Activated naive CD8-positive, alpha-beta T cell treated with anti-CD3 and anti-CD28 coated beads, Interleukin-2, amount 50 U/mL, for 16 hours (primary cell): ENCODE measurements around the gene KIF5A.

Experiments
- DNase-seq: peaks from one replicate; pipeline ENCODE4 v3.0.0-alpha.2; 2020; ENCODE audit warnings: low read depth, low spot score

The KIF5A gene

DNA sequence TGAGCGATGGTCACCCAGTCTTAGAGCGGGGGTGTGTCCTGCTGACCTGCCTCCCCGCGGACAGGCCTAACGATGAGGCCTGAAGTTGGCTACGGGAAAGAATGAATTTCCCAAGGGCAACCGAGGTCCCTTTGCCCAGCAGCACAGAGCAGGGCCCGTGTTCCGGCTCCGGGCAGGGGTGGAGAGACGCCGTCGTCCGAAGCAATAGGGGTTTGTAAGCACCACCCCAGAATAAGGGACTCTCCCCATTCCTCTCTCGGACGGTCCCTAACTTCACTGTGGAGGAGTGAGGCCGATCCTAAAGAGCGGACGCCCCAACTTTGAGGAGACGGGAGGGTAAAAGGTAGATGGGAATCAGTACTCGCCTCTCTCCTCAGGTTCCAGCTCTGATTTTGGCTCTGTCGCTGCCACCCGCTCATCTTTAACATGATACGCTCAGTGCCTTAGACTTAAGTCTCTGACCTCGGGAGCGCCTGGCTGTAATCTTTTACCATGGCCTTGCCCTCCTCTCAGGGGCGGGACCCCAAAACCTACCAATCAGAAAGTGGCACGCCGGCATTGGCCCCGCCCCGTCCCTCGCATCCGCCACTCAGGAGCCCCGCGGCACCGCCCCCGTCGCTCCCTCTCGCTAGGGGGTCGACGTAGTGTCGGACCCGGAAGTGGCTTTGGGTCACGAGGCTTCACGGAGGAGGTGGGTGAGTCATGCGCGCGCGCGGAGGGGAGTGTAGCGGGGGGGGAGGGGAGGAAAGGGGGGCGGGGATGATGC, 29.6 kb upstream of the KIF5A start, which contains the start of gene DDIT3:
TSS of gene DDIT3 (minus strand) at position 462 of the 766 bp plus-strand sequence. CDS start 3,108 bp downstream, outside the sequence.
- peak; percentile 99 for DNase-seq

- DNase-seq = no peak
Observed at GRCh38 chr12:57521525-57522010, 28.3 kb upstream of the KIF5A start.

DNA sequence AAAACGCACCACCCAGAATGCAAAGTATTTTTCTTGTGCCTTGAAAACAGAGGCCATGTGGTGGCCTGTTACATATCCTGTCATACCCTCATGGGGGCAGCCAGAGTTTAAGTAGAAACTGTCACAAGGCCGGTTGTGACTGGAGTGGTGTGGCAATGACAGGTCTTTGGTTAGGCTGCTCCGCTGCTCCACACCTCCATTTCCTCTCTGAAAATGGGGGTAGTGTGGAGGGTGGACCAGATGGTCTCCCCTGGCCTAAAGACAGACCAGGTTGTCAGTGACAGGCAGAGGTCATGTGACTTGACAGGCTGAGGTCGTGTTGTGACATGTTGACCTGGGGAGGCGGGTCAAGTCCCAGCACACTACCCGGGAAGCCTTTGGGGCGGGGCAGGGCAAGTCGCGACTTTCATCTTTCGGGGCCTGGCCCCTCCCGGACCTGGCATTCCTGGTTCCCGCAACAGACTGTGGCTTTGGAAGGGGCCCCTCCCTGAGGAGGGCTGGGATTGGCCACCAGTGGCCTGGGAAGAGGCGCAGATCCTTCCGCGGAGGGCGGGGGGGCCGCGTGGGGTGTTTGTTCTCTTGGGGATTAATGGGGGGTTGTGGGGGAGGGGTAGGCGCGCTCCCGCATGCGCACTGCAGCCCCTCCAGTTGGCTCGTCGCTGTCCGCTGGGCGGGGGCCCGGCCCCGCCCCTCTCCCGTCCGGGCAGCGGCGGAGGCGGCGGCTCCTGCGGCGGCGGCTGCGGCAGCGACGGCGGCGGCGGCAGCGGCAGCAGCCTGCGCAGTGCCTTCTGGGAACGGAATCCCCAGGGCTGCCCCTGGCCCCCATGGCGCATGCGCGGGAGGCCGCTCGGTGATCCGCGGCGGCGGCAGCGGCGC, 27.6 kb upstream of the KIF5A start, which contains the start of gene MBD6:
TSS of gene MBD6 (plus strand) at position 814 of the 876 bp plus-strand sequence. CDS start 1,480 bp downstream, outside the sequence.
- DNase-seq = peak; percentile 72

DNA sequence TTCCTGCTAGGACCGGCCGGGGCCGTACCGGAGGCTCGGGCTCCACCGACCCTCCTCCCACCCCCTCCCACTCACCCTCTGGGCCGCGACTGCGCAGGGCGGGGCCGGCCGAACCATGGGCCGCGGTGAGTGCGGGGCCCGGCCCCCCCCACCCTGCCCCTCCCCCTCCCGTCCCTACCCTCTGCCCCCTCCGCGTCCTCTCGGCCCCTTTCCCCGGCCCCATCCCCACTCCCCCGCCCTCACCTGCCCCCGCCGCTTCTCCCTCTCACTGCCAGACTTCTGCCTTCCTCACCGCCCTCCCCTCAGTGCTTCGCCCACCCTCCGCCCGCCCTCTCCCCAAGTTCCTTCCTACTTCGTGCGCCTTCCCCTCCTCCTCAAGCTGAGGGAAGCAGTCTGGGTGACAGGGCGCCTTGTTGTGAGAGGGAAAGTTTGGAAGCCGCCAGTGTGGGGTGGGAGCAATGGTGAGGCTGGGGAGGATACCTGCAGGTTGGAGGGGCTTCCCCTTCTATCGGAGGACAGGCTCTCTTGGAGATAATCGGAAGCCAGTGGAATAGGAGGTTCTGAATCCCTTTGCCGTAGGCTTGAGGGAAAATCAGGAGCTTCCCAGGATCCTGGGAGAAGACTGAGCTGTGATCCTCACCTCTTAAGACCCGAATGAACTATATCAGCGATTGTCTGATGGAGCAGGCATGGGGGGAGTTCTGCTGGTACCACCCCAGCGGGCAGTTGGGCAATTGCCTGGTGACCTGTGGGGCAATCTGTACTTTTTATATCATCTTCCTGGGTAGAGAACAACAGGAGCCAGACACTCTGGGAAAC, 26.7 kb upstream of the KIF5A start:
- no peak for DNase-seq

DNA sequence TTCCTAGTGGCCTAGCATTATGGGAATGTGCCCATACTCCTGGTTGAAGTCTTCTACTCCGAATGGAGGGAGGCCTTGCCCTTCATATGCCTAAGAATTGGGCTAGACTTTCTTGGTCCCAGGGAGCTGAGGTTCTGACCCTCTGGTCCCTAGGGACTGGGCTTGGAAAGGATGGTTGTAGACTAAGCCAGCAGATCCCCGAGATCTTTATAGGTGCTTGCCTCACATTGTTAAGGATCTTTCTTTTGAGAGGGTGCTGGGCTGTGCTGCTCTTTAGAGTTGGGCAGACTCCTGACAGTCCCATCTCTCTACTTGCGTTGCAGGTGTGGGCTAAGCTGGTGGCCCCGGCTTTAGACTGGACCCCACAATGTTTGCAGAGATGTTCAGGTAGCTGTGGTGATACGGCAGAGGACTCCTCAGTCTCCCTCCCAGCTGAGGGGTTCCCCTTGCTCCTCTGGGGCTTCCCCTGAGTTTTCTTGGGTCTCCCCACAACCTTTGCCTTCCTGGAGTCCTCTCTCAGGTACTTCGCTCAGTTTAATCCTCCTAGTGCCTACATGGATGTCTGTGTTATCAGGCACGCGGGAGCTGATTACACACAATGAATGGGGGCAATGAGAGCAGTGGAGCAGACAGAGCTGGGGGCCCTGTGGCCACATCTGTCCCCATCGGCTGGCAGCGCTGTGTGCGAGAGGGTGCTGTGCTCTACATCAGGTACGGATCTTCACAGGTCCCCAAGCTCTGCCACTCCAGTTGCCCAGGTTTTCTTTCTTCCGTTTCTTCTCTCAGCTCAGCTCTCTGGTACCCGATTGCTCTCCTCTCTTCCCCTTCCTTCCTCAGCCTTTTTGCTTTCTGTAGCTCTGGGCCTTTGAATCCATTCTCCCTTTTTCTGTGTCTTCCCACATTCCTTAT, 25.9 kb upstream of the KIF5A start:
- no peak for DNase-seq

DNA sequence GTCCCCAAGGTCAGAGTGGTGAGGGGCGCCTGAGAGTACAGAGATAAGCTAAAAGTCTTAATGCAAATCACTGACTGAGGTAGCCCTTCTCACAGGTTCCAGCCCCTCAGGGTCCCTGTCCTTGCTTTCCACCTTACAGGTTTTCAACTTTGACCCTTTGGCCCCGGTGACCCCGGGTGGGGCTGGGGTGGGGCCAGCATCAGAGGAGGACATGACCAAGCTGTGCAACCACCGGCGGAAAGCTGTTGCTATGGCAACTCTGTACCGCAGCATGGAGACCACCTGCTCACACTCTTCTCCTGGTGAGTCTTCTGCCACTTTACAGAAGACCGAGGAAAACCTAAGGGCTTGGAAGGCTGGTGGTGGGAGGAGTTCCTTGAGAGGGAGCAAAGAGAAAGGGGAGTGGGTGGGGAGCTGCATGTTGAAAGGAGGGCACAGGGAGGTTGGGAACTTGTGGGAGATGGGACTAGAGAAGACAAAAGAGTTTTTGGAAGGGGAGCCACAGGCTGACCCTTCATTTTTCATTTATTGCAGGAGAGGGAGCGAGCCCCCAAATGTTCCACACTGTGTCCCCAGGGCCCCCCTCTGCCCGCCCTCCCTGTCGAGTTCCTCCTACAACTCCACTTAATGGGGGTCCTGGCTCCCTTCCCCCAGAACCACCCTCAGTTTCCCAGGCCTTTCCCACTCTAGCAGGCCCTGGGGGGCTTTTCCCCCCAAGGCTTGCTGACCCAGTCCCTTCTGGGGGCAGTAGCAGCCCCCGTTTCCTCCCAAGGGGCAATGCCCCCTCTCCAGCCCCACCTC, 24.8 kb upstream of the KIF5A start:
- no peak for DNase-seq

DNA sequence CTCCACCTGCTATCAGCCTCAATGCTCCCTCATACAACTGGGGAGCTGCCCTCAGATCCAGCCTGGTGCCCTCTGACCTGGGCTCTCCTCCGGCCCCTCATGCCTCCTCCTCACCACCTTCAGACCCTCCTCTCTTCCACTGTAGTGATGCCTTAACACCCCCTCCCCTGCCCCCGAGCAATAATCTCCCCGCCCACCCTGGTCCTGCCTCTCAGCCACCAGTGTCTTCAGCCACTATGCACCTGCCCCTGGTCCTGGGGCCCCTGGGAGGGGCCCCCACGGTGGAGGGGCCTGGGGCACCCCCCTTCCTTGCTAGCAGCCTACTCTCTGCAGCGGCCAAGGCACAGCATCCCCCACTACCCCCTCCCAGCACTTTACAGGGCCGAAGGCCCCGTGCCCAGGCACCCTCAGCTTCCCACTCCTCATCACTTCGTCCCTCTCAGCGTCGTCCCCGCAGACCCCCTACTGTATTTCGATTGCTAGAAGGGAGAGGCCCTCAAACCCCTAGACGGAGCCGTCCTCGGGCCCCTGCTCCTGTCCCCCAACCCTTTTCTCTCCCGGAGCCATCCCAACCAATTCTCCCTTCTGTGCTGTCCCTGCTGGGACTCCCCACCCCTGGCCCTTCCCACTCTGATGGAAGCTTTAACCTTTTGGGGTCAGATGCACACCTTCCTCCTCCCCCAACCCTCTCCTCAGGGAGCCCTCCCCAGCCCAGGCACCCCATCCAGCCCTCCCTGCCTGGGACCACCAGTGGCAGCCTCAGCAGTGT, 24.0 kb upstream of the KIF5A start:
- no peak for DNase-seq

- DNase-seq = no peak
Observed at GRCh38 chr12:57526477-57527126, 23.2 kb upstream of the KIF5A start.

DNA sequence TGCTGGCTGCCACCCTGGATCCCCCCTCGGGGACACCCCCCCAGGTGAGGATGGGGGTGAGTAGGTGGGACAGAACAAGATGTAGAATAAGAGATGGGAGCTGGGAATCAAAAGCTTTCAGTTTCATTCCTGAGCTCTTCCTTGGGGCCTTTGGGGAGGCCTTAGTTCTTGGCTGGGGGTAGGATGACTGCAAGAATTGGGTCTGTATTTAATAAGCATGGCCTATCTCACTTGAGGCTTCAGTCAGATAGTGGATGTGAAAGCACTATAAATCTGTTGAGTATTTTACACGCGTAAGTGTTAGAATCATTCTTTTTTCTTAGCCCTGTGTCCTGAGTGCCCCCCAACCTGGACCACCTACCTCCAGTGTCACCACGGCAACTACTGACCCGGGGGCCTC, 22.7 kb upstream of the KIF5A start:
- DNase-seq = no peak

DNA sequence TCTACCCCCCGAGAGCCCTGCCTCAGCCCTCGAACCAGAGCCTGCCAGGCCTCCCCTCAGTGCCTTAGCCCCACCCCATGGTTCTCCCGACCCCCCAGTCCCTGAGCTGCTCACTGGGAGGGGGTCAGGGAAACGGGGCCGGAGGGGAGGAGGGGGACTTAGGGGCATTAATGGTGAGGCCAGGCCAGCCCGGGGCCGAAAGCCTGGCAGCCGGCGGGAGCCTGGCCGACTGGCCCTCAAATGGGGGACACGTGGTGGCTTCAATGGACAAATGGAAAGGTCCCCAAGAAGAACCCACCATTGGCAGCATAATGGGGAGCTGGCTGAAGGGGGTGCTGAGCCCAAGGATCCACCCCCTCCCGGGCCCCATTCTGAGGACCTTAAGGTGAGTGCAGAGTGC, 21.7 kb upstream of the KIF5A start:
- DNase-seq = no peak

GRCh38 chr12:57528831-57529555, 20.9 kb upstream of the KIF5A start:
- DNase-seq = no peak

DNA sequence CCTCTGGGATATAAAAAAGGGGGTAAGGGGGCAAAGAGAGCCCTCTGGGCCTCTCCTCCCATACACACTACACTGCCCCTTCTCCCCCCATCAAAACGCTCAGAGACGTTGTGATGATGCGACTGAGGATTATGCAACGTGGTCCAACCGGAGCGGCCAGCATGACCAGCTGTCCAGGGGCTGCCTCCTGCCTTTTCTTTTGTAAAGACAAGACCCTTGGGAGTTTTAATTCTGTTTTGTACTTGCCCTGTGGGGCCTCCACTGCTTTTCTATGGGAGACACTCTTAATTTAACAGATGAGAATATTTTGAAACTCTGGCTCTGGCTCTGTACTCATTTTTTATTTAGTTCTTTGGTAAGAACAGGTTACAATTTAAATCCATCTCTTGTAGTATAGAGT, 20.0 kb upstream of the KIF5A start:
- no peak for DNase-seq

- no peak for DNase-seq
Observed at GRCh38 chr12:57530396-57531142, 19.3 kb upstream of the KIF5A start.

DNA sequence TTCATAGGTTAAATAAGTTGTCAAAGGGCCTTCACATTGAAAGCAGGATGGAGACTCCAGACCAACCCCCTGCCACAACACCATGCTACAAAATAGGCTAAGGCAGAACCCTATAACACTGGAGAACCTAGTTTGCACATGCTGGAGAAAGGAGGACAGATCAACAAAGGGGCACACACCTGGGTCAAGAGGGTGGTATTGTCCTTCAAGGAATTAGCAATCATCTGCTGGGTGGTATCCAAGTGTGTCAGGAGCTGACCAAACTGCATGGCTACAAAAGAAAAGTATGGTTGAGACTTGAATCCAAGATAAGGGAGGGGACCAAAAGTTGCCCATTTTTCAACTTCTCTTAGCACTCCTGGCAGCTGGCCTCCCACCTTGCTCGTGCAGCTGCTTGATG, 18.0 kb upstream of the KIF5A start:
- no peak for DNase-seq

DNA sequence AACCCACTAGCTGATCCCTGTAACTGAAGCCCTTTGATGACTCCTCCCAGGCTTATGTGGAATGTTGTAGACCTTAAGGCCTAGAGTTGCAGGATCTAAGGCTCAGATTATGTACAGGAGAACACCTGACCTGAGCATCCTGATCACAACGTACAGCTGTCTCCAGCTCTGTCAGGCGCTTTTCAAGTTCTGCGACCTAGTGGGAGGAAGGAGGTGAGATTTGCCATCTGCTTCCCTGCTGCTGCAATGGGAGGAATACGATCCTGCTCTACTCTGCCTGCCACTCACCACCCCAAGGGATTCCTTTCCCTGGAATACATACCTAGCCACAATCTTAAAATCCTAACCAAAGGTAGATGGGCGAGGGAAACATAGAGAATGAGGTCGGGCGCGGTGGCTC, 16.7 kb upstream of the KIF5A start:
- DNase-seq = no peak

- no peak for DNase-seq
Observed at GRCh38 chr12:57534250-57534649, 15.6 kb upstream of the KIF5A start.

DNA sequence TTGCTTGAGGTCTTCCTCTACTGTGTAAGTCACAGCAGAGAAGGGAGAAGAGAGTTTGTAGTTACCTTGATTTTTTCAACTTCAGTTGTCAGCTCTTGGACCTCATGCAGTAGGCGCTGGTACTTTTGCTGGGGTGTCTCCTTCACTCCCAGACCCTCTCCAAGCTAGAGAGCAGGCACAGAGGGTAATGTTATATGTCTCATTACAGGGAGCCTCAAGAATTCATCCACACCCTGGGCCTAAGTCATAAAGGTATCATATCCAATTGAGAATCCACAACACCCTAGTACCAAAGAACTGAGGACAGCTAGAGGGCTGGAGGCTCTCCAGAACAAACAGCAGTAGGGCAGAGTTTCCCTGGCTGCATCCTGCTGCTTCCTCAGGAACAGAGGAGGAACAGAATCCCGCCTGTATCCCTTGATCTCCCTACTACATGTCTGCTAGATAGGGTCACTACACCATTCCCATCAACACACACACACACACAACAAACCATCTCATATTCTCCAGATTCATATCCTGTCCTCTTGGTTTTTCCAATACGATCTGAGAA, 14.8 kb upstream of the KIF5A start:
- DNase-seq = no peak
